Body of pancreas (tissue), 4 donors: ENCODE measurements around the gene RELL2. TPM values are rescaled to one million over a fixed set of nuclear protein-coding genes. Genes with fewer than 3 reads are reported as not detected.

ENCODE experiments used
- ATAC-seq: fragments of 150-250 bp; one replicate; pipeline ENCODE4 v1.9.1; 2016
- DNase-seq, 4 donors: peaks; one replicate each; pipeline ENCODE4 v3.0.0-alpha.2; 2019
- H3K27ac ChIP-seq, 4 donors: fragments of 200-600 bp; sonication (generic); 1 replicate in 3 of 4; 2 replicates in 1 of 4; pipeline versions ENCODE4 v1.5.1 to v1.6.1; 2016 to 2019; ENCODE audit warnings: mild to moderate bottlenecking in 1 of 4, mixed read lengths in 1 of 4, moderate library complexity in 1 of 4
- H3K27me3 ChIP-seq, 2 donors: fragments of 200-600 bp; sonication (generic); one replicate each; pipeline ENCODE4 v1.6.0; 2016; ENCODE audit warnings: mild to moderate bottlenecking in 1 of 2
- H3K36me3 ChIP-seq, 2 donors: fragments of 200-600 bp; sonication (generic); replicated peaks in 1 of 2; 2 replicates each; pipeline ENCODE4 v1.5.1; 2016; ENCODE audit warnings: low read depth in 2 of 2; ENCODE audit not compliant: insufficient read depth in 1 of 2
- H3K4me1 ChIP-seq: fragments of 200-600 bp; sonication (generic); one replicate; pipeline ENCODE4 v1.6.0; 2016
- H3K4me3 ChIP-seq, 2 donors: fragments of 200-600 bp; sonication (generic); 1 replicate in 1 of 2; 2 replicates in 1 of 2; pipeline ENCODE4 v1.5.1; 2016 to 2019
- H3K9me3 ChIP-seq, 3 donors: fragments of 200-600 bp; sonication (generic); 1 replicate in 2 of 3; 2 replicates in 1 of 3; pipeline ENCODE4 v1.5.1; 2016
- POLR2A ChIP-seq, 3 donors: fragments of 450-650 bp; IDR thresholded peaks; one replicate each; pipeline ENCODE4 v1.6.1; 2016; ENCODE audit warnings: antibody characterized with exemption in 3 of 3, mild to moderate bottlenecking in 2 of 3
- WGBS, 2 donors: methylation state at CpG; one replicate each; pipeline ENCODE4 v1.1.5; 2017; 5-methylcytosine and 5-hydroxymethylcytosine counted together
- intact Hi-C: fragments of 100-400 bp; cut with DNase I; formaldehyde crosslinking; loops from one replicate; pipeline ENCODE4 v1.15.1; 2023
- total RNA-seq, 2 donors: library from RNA; depleted of rRNA; stranded (reverse); fragments of >200 nt; gene quantifications; one replicate each; pipeline ENCODE4 v1.1.0, GENCODE V29; 2016
- TF ChIP-seq, protein P1 (sequence below), 7 experiments: fragments of 450-650 bp in 4 of 7; fragments of 200-600 bp in 3 of 7; sonication (generic) in 3 of 7; IDR thresholded peaks; one replicate each; pipeline ENCODE4 v1.5.1; 2016 to 2019; ENCODE audit warnings: antibody characterized with exemption in 7 of 7

Gene RELL2
- total RNA-seq, 2 donors from 2014 or later: 2.9 to 8.9 TPM

DNA sequence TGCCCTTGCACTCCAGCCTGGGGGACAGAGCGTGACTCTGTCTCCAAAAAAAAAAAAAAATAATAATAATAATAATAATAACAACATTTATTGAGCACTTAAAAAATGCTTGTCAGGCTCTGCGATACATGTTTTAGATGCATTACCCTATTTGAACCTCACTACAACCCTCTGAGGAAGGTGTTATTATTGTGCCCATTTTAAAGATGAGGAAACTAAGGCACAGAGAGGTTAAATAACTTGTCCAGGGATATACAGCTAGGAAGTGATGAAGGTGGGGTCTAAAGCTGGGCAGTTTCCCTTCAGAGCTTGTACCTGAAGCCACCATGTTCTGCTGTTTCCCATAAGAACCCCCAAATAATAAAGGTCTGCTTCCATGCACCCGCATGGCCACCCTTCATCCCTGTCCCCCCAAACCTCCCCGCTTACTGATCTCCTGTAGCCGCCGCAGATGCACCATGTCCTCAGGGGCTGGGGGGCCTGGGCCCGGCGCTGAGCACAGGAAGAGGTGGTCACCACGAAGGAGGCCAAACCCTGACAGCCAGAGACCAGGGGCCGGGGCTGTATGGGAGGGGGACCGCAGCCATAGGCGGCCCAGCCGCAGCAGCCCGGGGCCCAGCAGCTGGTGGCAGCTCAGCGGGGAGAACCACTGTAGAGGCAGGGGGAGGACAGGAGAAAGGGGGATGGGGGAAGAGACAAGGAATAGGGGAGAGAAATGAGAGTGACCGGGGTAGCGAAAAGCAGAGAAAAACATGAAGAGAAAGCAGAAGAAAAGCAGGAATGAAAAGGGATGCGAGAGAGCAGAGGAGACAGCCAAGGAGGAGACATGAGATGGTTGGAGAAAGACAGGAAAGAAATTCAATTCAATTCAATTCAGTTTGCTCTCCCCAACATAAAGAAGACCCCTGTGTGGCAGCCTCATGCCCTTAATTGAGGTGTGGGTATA lies 29.5 kb downstream of the RELL2 start:
- ATAC-seq (no peak), DNase-seq (no peak)
- Histone ChIP-seq H3K36me3 (no peaks in the 10 kb centered on the region), H3K4me3 (no peak overlapping the region), H3K27ac (no peak overlapping the region), H3K9me3 (no peaks in the 10 kb centered on the region), H3K27me3 (no peaks in the 10 kb centered on the region), H3K4me1 (peaks cover 7% of the 10 kb centered on the region)
- intact Hi-C loops: no loop called here
- TF ChIP-seq, protein P1, sequence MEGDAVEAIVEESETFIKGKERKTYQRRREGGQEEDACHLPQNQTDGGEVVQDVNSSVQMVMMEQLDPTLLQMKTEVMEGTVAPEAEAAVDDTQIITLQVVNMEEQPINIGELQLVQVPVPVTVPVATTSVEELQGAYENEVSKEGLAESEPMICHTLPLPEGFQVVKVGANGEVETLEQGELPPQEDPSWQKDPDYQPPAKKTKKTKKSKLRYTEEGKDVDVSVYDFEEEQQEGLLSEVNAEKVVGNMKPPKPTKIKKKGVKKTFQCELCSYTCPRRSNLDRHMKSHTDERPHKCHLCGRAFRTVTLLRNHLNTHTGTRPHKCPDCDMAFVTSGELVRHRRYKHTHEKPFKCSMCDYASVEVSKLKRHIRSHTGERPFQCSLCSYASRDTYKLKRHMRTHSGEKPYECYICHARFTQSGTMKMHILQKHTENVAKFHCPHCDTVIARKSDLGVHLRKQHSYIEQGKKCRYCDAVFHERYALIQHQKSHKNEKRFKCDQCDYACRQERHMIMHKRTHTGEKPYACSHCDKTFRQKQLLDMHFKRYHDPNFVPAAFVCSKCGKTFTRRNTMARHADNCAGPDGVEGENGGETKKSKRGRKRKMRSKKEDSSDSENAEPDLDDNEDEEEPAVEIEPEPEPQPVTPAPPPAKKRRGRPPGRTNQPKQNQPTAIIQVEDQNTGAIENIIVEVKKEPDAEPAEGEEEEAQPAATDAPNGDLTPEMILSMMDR (IDR thresholded peaks at IDR 0.05): no peak
- TF ChIP-seq POLR2A (IDR thresholded peaks at IDR 0.05): no peak
- WGBS, 2 donors: 89 to 94% methylated on average over 15 to 17 of the region's 18 CpGs

DNA sequence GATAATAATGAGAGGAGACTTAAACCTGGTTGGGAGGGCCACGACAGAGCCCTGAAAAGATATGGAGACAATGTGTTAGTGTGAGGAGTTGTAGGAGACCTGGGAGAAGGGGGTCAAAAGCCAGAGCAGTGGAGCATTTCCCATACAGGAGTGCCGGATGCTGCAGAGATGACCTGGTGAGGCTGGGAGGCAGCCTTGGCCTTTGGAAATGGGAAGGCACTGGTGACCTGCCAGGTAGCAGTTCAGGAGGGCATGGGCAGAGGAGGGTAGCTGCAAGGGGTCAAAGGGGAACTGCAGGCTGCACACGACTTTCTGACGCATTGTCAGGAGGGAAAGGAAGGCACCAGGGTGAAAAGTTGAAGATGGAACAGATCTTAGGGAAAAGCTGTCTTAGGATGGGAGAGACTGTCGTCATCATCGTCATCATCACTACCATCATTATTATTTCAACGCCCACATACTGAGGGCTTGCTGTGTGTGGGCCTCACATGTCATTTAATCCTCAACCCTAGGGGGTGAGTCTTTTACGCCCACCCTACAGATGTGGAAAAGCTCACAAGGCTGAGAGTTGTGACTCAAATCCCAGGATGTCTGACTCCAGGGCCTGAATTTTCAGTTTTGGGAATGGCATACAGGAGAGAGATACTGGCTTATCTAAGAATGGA lies 31.9 kb downstream of the RELL2 start:
- Histone ChIP-seq H3K4me3 (no peak overlapping the region), H3K9me3 (no peaks in the 10 kb centered on the region), H3K27ac (no peak overlapping the region), H3K36me3 (no peaks in the 10 kb centered on the region), H3K4me1 (peaks cover 7% of the 10 kb centered on the region), H3K27me3 (no peaks in the 10 kb centered on the region)
- ATAC-seq (no peak), DNase-seq (no peak)
- intact Hi-C loops: no loop called here
- 62 to 74% methylated on average over 8 of the region's 8 CpGs for WGBS, 2 donors
- TF ChIP-seq POLR2A (IDR thresholded peaks at IDR 0.05): no peak
- TF ChIP-seq, protein P1 (IDR thresholded peaks at IDR 0.05): no peak

DNA sequence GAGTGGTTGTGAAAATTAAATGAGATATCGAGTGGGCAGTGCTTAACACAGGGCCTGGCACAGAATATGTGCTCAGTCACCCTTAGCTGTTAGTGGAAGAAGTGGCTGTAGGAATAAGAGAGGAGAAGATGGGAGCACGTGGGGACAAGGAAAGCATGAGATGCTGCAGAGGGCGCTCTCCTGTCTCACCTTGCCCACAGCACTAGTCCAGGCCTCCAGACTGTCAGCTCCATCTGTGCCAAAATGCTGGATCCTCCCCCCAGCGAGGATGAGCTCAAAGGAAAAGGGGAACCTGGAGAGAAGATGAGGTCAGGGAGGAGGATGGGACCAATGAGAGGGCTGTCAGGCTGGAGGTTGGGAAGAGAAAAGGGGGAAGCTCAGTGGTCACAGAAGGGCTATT lies 32.7 kb downstream of the RELL2 start:
- Histone ChIP-seq H3K4me3 (no peak overlapping the region), H3K27ac (no peak overlapping the region), H3K36me3 (no peaks in the 10 kb centered on the region), H3K9me3 (no peaks in the 10 kb centered on the region), H3K4me1 (peaks cover 7% of the 10 kb centered on the region), H3K27me3 (no peaks in the 10 kb centered on the region)
- intact Hi-C loops: no loop called here
- no peak for TF ChIP-seq POLR2A (IDR thresholded peaks at IDR 0.05)
- TF ChIP-seq, protein P1 (IDR thresholded peaks at IDR 0.05): no peak
- DNase-seq: no peak
- ATAC-seq: no peak
- 65 to 77% methylated on average over 4 of the region's 4 CpGs for WGBS, 2 donors

DNA sequence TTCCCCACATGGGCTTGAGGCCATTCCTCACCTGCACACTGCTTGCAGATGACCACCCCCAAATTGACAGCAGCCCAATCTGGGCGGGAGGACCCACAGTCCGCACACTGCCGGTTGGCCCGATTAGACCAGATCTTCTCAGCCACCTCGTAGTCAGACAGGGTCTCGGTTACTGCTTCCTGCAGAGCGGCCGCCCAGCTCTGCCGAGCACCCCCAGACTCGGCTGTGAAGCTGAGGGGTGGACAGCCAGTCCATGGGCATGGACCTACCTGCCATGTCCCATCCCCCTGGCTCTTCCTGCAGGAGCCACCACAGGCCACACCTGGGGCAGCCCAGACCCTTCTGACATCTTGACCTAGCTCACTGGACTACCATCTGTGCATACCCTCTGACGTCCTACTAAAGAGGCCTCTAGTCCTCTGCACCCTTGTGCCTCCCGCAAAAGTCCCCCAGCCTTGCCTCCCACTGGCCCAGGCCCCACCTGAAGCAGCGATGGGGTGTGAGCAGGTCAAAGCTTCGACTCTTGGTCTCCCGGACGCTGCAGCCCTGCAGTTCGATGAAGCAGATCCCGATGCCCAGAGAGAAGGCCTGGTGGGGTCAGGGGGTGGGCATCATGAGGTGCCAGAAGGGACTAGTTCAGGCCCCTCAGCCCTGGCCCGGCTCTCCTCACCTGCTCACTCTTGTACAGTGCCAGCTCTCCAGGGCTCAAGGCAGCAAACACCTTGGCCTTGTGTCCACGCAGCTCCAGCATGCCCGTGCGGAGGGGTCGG lies 35.5 kb downstream of the RELL2 start:
- no peak overlapping the region for H3K4me3 ChIP-seq
- H3K4me1 ChIP-seq: no peaks in the 10 kb centered on the region
- DNase-seq: no peak
- 82 to 86% methylated on average over 9 to 20 of the region's 23 CpGs for WGBS, 2 donors
- ATAC-seq: no peak
- TF ChIP-seq, protein P1 (IDR thresholded peaks at IDR 0.05): no peak
- TF ChIP-seq POLR2A (IDR thresholded peaks at IDR 0.05): no peak
- no peaks in the 10 kb centered on the region for H3K27me3 ChIP-seq
- intact Hi-C loops: no loop called here
- H3K36me3 ChIP-seq: no peaks in the 10 kb centered on the region
- no peak overlapping the region for H3K27ac ChIP-seq
- no peaks in the 10 kb centered on the region for H3K9me3 ChIP-seq
